Activated B cell treated with CpG ODN at 0.5 μM for 24 hours (primary cell): ENCODE results near the gene PTH. TPM values are rescaled to one million over a fixed set of nuclear protein-coding genes. Genes with fewer than 3 reads are reported as not detected.

Source experiments
- ATAC-seq: fragments of 200-7000 bp; cut with Tn5 transposase; one replicate; pipeline ENCODE4 v1.10.0; 2021; ENCODE audit warnings: low read depth, mild to moderate bottlenecking, moderate library complexity
- CTCF ChIA-PET: fragments of 350-600 bp; sonication (Branson Sonifier 250); formaldehyde crosslinking; loops from one replicate; lab custom pipeline; 2021; ENCODE audit warnings: antibody characterized with exemption; lab: Charles Lee
- POLR2A ChIA-PET: fragments of 350-600 bp; sonication (Branson Sonifier 250); formaldehyde crosslinking; loops from one replicate; lab custom pipeline; 2021; ENCODE audit warnings: antibody characterized with exemption; lab: Charles Lee
- DNase-seq: peaks from one replicate; pipeline ENCODE4 v3.0.0; 2022
- H3K27ac Mint-ChIP-seq: one replicate; pipeline ENCODE4 v1.8.0; 2020; ENCODE audit warnings: mixed read lengths
- H3K27me3 Mint-ChIP-seq: one replicate; pipeline ENCODE4 v1.8.0; 2021; ENCODE audit warnings: mixed read lengths
- H3K36me3 Mint-ChIP-seq: one replicate; pipeline ENCODE4 v1.8.0; 2021; ENCODE audit warnings: low read depth, mixed read lengths
- H3K4me1 Mint-ChIP-seq: one replicate; pipeline ENCODE4 v1.8.0; 2021; ENCODE audit warnings: mixed read lengths
- H3K4me3 Mint-ChIP-seq: one replicate; pipeline ENCODE4 v1.8.0; 2020; ENCODE audit warnings: mild to moderate bottlenecking, mixed read lengths
- H3K9me3 Mint-ChIP-seq: one replicate; pipeline ENCODE4 v1.8.0; 2020; ENCODE audit warnings: mixed read lengths
- CTCF ChIP-seq: fragments of 200-600 bp; IDR thresholded peaks from one replicate; pipeline ENCODE4 v1.8.0; 2022; ENCODE audit warnings: antibody characterized with exemption, mild to moderate bottlenecking
- intact Hi-C: fragments of 100-400 bp; cut with micrococcal nuclease; formaldehyde crosslinking; loops from one replicate; pipeline ENCODE4 v1.15.1; 2024
- total RNA-seq: library from RNA; stranded (reverse); gene quantifications from 2 replicates; pipeline ENCODE4 v1.2.3, GENCODE V29; 2022

Gene PTH
- total RNA-seq, 1 donor from 2014 or later: not detected

- intact Hi-C loops: no loop called here
- no peak overlapping the region for H3K4me3 Mint-ChIP-seq
- peaks cover under 1% of the 10 kb centered on the region for H3K9me3 Mint-ChIP-seq
- H3K36me3 Mint-ChIP-seq: no peaks in the 10 kb centered on the region
- ChIA-PET POLR2A (no interaction called here), CTCF (no interaction called here)
- H3K4me1 Mint-ChIP-seq: no peaks in the 10 kb centered on the region
- H3K27me3 Mint-ChIP-seq: peaks cover 18% of the 10 kb centered on the region
- ATAC-seq (no peak), DNase-seq (no peak)
- no peak overlapping the region for H3K27ac Mint-ChIP-seq
- no peak for TF ChIP-seq CTCF
Measured at GRCh38 chr11:13503393-13503792, 7.6 kb upstream of the PTH start.

GRCh38 chr11:13502492-13502891, 6.7 kb upstream of the PTH start:
- Mint-ChIP-seq H3K4me1 (no peaks in the 10 kb centered on the region), H3K4me3 (no peak overlapping the region), H3K27me3 (peaks cover 21% of the 10 kb centered on the region), H3K9me3 (peaks cover 3% of the 10 kb centered on the region), H3K27ac (no peak overlapping the region), H3K36me3 (no peaks in the 10 kb centered on the region)
- CTCF ChIA-PET: no interaction called here
- ATAC-seq: no peak
- intact Hi-C loops: no loop called here
- TF ChIP-seq CTCF: no peak
- no peak for DNase-seq
- POLR2A ChIA-PET: no interaction called here

- Mint-ChIP-seq H3K27me3 (peaks cover 8% of the 10 kb centered on the region), H3K27ac (no peak overlapping the region), H3K4me3 (no peak overlapping the region), H3K36me3 (no peaks in the 10 kb centered on the region), H3K4me1 (no peaks in the 10 kb centered on the region), H3K9me3 (peaks cover 3% of the 10 kb centered on the region)
- intact Hi-C loops: no loop called here
- CTCF ChIA-PET: no interaction called here
- no peak for TF ChIP-seq CTCF
- ATAC-seq (no peak), DNase-seq (no peak)
- POLR2A ChIA-PET: no interaction called here
Measured at GRCh38 chr11:13494051-13494450, 1.7 kb downstream of the PTH start.

GRCh38 chr11:13487661-13488030, 8.2 kb downstream of the PTH start:
- ATAC-seq (peak; percentile 62), DNase-seq (no peak)
- no peak for TF ChIP-seq CTCF
- H3K4me3 Mint-ChIP-seq: peak overlapping the region; percentile 74
- CTCF ChIA-PET: interaction anchor here (1.1 to 1.2 kb wide), 2 partner anchors 25 to 180 kb away, joined by 3 to 4 read pairs; partner anchors contain the start of gene BTBD10
- POLR2A ChIA-PET: interaction anchor here (2.3 kb wide), 1 partner anchor 24 kb away, joined by 8 read pairs; the partner anchor contains the start of gene BTBD10
- peaks cover 1% of the 10 kb centered on the region for H3K9me3 Mint-ChIP-seq
- H3K27ac Mint-ChIP-seq: peak overlapping the region; percentile 13
- H3K36me3 Mint-ChIP-seq: no peaks in the 10 kb centered on the region
- intact Hi-C loops: loop anchor here (1.0 kb wide), 2 partner anchors 24 to 762 kb away; partner anchors contain the start of gene BTBD10
- H3K27me3 Mint-ChIP-seq: peaks cover 1% of the 10 kb centered on the region
- no peaks in the 10 kb centered on the region for H3K4me1 Mint-ChIP-seq

- no peak for TF ChIP-seq CTCF
- DNase-seq (peak; percentile 37), ATAC-seq (peak; percentile 89)
- Mint-ChIP-seq H3K4me3 (peak overlapping the region; percentile 74), H3K27me3 (peaks cover 4% of the 10 kb centered on the region), H3K4me1 (no peaks in the 10 kb centered on the region), H3K27ac (no peak overlapping the region), H3K36me3 (no peaks in the 10 kb centered on the region), H3K9me3 (peaks cover 1% of the 10 kb centered on the region)
- CTCF ChIA-PET: interaction anchor here (1.1 to 1.2 kb wide), 3 partner anchors 14 to 180 kb away, joined by 3 to 4 read pairs (median 3); partner anchors contain the start of gene BTBD10
- POLR2A ChIA-PET: interaction anchor here (2.3 kb wide), 1 partner anchor 24 kb away, joined by 8 read pairs; the partner anchor contains the start of gene BTBD10
- intact Hi-C loops: loop anchor here (1.0 kb wide), 2 partner anchors 24 to 762 kb away; partner anchors contain the start of gene BTBD10
Measured at GRCh38 chr11:13486926-13487660, 8.7 kb downstream of the PTH start.
